ENCODE data around the gene MANEAL.

GRCh38 chr1:37809942-37810341, 16.3 kb downstream of the MANEAL start:
- TF ChIP-seq POLR2A (IDR thresholded peaks at IDR 0.05; ENCODE audit: low read length) (no peak), GATA1 (IDR thresholded peaks at IDR 0.05; ENCODE audit: low read depth, low read length) (no peak)
